ENCODE results near the gene CD19. TPM values are rescaled to one million over a fixed set of nuclear protein-coding genes. Genes with fewer than 3 reads are reported as not detected.
A peak's percentile ranks its signal among the peaks of the same experiment; 100 is the strongest.

Gene CD19
- total and polyA plus RNA-seq, 2 of the 8 experiments (the other 6 are each of a cell fraction or from before 2014, with no cell fraction given): 0.57 to 0.65 TPM

DNA sequence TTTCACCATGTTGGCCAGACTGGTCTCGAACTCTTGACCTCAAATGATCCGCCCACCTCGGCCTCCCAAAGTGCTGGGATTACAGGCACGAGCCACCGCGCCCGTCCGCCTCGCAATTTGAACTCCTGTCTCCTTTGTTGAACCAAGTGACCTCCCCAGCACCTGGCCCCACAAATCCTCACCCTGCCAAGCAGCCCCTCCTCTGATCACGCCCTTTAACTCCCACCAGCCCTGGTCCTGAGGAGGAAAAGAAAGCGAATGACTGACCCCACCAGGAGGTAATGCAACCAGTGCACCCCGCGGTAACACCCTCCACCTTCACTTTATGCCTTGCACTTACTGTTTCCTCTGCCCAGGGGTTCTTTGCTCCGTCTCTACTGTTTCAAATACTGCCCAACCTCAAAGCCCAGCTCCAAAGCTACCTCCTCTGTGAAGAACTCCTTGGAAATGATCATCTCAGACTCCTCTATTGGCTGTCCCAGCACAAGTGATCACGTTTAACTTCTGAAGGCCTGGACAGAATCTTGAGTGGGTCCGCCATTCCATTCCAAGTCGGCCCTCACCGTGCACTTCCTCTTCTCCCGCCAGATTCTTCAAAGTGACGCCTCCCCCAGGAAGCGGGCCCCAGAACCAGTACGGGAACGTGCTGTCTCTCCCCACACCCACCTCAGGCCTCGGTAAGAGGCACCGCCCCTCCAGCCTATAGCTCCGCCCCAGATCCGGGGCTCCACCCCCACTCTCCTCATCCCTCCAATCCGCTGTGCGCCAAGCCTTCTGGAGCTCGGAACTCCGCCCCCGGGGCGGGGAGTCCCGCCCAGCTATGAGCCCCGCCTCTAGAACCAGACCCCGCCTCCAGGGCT is 4.4 kb downstream of the CD19 start (continued):
- TF ChIP-seq, protein P1, sequence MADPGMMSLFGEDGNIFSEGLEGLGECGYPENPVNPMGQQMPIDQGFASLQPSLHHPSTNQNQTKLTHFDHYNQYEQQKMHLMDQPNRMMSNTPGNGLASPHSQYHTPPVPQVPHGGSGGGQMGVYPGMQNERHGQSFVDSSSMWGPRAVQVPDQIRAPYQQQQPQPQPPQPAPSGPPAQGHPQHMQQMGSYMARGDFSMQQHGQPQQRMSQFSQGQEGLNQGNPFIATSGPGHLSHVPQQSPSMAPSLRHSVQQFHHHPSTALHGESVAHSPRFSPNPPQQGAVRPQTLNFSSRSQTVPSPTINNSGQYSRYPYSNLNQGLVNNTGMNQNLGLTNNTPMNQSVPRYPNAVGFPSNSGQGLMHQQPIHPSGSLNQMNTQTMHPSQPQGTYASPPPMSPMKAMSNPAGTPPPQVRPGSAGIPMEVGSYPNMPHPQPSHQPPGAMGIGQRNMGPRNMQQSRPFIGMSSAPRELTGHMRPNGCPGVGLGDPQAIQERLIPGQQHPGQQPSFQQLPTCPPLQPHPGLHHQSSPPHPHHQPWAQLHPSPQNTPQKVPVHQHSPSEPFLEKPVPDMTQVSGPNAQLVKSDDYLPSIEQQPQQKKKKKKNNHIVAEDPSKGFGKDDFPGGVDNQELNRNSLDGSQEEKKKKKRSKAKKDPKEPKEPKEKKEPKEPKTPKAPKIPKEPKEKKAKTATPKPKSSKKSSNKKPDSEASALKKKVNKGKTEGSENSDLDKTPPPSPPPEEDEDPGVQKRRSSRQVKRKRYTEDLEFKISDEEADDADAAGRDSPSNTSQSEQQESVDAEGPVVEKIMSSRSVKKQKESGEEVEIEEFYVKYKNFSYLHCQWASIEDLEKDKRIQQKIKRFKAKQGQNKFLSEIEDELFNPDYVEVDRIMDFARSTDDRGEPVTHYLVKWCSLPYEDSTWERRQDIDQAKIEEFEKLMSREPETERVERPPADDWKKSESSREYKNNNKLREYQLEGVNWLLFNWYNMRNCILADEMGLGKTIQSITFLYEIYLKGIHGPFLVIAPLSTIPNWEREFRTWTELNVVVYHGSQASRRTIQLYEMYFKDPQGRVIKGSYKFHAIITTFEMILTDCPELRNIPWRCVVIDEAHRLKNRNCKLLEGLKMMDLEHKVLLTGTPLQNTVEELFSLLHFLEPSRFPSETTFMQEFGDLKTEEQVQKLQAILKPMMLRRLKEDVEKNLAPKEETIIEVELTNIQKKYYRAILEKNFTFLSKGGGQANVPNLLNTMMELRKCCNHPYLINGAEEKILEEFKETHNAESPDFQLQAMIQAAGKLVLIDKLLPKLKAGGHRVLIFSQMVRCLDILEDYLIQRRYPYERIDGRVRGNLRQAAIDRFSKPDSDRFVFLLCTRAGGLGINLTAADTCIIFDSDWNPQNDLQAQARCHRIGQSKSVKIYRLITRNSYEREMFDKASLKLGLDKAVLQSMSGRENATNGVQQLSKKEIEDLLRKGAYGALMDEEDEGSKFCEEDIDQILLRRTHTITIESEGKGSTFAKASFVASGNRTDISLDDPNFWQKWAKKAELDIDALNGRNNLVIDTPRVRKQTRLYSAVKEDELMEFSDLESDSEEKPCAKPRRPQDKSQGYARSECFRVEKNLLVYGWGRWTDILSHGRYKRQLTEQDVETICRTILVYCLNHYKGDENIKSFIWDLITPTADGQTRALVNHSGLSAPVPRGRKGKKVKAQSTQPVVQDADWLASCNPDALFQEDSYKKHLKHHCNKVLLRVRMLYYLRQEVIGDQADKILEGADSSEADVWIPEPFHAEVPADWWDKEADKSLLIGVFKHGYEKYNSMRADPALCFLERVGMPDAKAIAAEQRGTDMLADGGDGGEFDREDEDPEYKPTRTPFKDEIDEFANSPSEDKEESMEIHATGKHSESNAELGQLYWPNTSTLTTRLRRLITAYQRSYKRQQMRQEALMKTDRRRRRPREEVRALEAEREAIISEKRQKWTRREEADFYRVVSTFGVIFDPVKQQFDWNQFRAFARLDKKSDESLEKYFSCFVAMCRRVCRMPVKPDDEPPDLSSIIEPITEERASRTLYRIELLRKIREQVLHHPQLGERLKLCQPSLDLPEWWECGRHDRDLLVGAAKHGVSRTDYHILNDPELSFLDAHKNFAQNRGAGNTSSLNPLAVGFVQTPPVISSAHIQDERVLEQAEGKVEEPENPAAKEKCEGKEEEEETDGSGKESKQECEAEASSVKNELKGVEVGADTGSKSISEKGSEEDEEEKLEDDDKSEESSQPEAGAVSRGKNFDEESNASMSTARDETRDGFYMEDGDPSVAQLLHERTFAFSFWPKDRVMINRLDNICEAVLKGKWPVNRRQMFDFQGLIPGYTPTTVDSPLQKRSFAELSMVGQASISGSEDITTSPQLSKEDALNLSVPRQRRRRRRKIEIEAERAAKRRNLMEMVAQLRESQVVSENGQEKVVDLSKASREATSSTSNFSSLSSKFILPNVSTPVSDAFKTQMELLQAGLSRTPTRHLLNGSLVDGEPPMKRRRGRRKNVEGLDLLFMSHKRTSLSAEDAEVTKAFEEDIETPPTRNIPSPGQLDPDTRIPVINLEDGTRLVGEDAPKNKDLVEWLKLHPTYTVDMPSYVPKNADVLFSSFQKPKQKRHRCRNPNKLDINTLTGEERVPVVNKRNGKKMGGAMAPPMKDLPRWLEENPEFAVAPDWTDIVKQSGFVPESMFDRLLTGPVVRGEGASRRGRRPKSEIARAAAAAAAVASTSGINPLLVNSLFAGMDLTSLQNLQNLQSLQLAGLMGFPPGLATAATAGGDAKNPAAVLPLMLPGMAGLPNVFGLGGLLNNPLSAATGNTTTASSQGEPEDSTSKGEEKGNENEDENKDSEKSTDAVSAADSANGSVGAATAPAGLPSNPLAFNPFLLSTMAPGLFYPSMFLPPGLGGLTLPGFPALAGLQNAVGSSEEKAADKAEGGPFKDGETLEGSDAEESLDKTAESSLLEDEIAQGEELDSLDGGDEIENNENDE (IDR thresholded peaks at IDR 0.05; ENCODE audit: insufficient replicate concordance, low read length): no peak
- TF ChIP-seq EGR1 (IDR thresholded peaks at IDR 0.05; ENCODE audit: borderline replicate concordance, low read depth, low read length) (peak; percentile 12; the same call in 1 of the 2 replicates), BRCA1 (IDR thresholded peaks at IDR 0.05; ENCODE audit: low read depth, low read length) (no peak), NANOG (IDR thresholded peaks at IDR 0.05; ENCODE audit: insufficient read depth, low read depth, low read length, poor library complexity, severe bottlenecking) (no peak)
- TF ChIP-seq, protein P2, sequence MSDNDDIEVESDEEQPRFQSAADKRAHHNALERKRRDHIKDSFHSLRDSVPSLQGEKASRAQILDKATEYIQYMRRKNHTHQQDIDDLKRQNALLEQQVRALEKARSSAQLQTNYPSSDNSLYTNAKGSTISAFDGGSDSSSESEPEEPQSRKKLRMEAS (IDR thresholded peaks at IDR 0.05): peak; percentile 65; the same call in 1 of the 2 replicates
- TF ChIP-seq, protein P3, sequence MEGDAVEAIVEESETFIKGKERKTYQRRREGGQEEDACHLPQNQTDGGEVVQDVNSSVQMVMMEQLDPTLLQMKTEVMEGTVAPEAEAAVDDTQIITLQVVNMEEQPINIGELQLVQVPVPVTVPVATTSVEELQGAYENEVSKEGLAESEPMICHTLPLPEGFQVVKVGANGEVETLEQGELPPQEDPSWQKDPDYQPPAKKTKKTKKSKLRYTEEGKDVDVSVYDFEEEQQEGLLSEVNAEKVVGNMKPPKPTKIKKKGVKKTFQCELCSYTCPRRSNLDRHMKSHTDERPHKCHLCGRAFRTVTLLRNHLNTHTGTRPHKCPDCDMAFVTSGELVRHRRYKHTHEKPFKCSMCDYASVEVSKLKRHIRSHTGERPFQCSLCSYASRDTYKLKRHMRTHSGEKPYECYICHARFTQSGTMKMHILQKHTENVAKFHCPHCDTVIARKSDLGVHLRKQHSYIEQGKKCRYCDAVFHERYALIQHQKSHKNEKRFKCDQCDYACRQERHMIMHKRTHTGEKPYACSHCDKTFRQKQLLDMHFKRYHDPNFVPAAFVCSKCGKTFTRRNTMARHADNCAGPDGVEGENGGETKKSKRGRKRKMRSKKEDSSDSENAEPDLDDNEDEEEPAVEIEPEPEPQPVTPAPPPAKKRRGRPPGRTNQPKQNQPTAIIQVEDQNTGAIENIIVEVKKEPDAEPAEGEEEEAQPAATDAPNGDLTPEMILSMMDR (IDR thresholded peaks at IDR 0.05; ENCODE audit: control extremely low read depth in 1 of 3, insufficient read depth in 1 of 3, low read depth in 1 of 3, low read length in 3 of 3): no peak

Data from H1 (cell line).